NCI-H1092 treated with DMSO at 0.1 percent for 48 hours (cell line): ENCODE measurements around the gene DOCK9.

ENCODE experiments used
- DNase-seq: peaks from one replicate; lab custom pipeline; 2025; lab: John Stamatoyannopoulos, UW

Gene DOCK9

DNA sequence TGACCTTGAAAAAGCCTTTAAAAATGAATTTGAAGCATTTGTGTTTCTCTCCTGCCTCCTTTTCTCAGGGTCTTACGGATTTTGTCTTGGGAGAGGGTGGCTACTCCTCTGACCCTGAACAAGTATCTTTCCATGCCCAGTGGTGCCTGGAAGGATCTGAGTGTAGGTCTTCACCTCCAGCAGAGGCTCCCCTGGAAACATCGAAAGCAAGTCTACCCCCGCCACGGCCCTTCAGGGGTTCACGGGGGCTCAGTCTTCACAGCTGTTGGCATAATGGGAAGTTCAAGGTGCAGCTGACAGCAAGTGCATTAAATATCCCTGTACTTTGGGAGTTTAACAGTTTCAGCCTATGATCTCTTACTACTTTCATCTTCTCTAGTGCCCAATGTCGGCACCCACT lies 182.6 kb downstream of the DOCK9 start:
- no peak for DNase-seq

DNA sequence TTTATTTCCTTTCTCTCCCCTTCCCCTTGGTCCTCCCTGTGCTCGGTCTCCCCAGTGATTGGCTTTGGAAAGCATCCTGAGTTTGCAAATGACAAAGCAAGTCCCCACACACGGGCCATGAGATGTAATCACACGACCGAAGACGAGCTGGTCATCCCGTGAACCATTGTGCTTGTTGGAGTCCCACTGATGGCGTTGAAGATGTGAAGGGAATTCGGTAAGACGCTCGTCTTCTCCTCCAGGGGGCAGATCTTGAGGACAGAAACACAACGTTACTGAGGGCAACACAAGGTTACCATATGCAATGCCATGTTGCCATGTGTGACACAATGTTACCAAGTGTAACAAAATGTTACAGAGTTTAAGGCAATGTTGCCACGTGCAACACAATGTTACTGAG lies 183.4 kb downstream of the DOCK9 start:
- no peak for DNase-seq

GRCh38 chr13:98792785-98793495 lies 184.9 kb downstream of the DOCK9 start:
- DNase-seq, result no peak

DNA sequence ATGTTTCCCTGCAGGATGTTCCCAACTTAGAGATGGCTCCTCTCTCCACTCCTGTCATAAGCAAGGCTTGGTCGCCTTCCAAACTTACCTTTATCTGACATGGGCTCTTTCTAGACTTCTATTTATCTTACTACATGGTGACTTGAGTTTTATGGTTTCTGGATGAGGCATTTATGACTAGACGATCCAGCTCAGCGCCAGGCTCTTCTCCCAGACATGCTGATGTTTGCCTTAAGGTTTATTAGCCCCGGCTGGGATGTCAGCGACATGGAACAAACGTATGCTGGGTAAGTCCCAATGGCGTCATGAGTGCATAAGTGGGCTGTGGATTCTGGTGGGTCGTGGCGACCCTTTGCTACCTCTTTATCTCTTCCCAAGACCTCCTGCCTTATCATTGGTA lies 185.5 kb downstream of the DOCK9 start:
- no peak for DNase-seq

DNA sequence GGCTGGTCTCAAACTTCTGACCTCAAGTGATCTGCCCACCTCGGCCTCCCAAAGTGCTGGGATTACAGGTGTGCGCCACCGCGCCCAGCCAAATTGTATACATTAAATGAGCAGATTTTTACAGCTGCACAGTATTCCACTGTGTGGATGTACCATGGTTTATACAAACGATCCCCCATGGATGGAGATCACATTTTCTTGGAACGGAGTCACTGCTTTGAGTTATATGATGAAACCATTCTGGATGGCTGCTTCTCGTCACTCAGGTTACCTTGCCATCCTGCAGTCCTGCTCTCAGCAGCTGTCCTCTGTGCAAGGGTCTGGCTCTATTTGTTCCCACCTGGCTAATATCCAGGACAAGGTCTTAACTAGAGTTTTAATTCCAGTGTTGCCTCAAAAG lies 186.3 kb downstream of the DOCK9 start:
- DNase-seq, result no peak

DNA sequence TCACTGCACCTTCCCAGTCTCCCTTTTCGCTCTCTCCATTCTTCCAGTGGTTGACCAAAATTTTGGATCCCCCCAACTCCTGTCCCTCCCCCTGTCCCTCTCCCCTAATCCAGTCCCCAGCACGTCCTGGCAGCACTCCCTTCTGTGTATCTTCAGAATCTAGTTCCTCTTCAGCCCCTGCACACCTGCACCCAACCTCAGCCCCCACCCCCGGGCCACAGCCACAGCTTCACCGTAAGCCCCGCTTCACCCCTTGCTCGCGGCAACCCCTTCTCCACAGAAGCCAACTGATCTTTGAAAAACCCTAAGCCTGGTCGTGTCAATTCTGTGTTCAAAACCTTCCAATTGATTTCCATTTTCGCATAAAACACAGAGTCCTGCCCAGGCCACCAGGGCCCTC lies 189.9 kb downstream of the DOCK9 start:
- DNase-seq, result no peak

- no peak for DNase-seq
Measured at GRCh38 chr13:98787173-98787572, 190.7 kb downstream of the DOCK9 start.

DNA sequence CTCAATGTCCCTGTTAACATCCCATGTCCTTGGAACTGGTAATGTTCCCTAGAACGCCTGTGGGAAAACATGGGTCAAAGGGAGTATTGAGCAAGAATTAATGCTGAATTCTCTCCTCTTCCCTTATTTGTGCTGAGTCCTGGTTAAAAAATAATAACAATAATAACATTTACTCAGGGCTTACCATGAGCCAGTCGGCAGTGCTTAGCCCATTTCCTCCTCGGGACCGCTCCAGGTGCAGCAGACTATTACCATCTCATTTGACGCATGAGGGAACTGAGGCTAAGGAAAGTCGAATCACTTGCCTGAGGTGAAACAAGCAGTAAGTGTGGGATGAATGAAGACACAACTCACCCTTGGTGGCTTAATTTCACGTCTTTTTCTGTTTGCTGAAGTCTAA lies 191.8 kb downstream of the DOCK9 start:
- DNase-seq, result no peak

DNA sequence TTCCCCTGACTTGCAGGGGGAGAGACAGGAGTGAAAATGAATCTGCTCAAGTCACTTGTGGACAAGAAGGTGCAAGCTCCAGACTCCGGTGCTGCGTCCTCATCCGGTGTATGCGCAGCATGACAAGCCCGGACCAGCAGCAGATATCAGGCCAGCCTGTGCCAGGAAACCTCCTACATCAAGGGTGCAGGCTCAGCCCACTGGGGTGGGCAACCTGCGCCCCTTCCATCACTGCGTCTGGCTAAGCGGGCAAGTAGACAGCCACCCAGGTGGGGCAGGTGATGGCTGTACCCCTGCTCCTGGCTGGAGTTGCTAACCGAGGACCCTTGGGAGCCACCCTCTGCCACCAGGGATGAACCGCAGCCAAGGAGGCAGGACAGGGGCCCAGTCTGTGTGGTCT lies 192.5 kb downstream of the DOCK9 start:
- no peak for DNase-seq

- DNase-seq, result no peak
Measured at GRCh38 chr13:98784666-98785065, 193.2 kb downstream of the DOCK9 start.

- no peak for DNase-seq
Measured at GRCh38 chr13:98783856-98784478, 193.9 kb downstream of the DOCK9 start.

- DNase-seq, result no peak
Measured at GRCh38 chr13:98782654-98783053, 195.2 kb downstream of the DOCK9 start.

DNA sequence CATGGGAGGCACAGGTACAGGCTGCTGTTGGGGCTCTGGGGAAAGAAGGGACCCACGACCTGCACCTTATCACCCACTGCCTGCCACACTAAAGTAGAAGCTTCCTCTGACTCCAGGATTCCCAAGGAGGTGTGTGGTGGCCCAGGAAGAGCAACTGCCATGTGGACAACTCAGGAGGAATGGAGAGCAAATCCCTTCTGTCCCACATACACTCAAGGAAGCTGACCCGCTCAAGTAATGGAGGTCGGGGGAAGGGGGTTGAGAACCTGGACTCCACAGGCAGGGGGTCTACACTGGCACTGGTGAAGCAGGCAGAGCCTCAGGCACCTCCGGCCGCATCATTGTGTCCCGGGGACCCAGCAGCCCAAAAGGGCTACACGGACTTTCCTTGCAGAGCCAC lies 196.0 kb downstream of the DOCK9 start:
- DNase-seq, result no peak

- no peak for DNase-seq
Measured at GRCh38 chr13:98781470-98781869, 196.4 kb downstream of the DOCK9 start.

DNA sequence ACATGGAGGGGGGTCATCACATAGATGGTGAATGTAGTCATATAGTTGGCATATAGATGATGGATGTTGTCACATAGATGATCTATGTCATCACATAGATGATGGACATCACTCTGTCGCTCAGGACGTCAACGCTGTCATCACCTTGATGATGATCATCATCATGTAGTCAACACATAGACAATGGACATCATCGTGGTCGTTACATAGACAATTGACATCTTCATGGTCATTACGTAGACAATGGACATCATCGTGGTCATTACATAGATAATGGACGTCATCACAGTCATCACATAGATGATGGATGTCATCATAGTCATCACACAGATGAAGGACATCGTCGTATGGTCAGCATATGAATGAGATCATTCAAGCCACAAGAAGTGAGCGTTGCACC lies 196.8 kb downstream of the DOCK9 start:
- no peak for DNase-seq

GRCh38 chr13:98780451-98780850 lies 197.4 kb downstream of the DOCK9 start:
- no peak for DNase-seq

GRCh38 chr13:98779695-98780094 lies 198.2 kb downstream of the DOCK9 start:
- DNase-seq, result no peak

DNA sequence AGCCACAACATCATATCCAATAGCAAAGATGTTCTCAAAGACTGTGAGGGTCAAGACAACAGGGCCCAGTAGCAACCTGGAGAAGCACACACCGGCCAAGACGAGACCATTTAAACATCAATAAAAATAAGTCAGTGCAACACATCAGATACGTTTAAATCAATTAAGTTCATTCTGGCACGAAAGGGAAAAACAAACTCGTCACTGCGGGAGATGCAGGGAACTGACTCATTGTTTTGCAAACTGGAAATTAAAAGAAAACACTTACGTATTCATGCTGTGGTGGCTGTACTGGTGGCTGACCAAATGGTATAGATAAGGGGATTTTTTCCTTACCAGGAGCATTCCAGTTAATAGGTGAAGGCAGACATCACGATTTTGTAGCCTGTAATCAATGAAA lies 199.1 kb downstream of the DOCK9 start:
- no peak for DNase-seq

- DNase-seq, result no peak
Measured at GRCh38 chr13:98776644-98777043, 201.2 kb downstream of the DOCK9 start.

- DNase-seq, result no peak
Measured at GRCh38 chr13:98775844-98776598, 201.8 kb downstream of the DOCK9 start.

DNA sequence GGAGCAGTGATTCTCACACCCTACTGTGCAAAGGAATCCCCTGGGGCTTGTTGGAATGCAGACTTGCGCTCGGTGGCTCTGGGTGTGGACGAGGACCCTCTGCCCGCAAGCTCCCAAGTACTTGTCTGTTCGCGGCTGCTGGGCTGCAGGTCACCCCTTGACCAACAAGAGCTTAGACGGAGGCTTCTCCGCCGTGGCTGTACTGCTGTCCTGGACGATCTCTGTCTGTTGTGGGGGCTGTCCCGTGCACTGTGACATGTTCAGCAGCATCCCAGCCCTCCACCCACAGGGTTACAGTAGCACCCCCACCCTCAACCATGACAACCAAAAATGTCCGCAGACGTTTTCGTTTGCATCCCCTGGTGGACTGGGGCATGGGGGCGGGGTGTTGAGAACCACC lies 202.5 kb downstream of the DOCK9 start:
- DNase-seq, result no peak

- no peak for DNase-seq
Measured at GRCh38 chr13:98774776-98775175, 203.1 kb downstream of the DOCK9 start.

DNA sequence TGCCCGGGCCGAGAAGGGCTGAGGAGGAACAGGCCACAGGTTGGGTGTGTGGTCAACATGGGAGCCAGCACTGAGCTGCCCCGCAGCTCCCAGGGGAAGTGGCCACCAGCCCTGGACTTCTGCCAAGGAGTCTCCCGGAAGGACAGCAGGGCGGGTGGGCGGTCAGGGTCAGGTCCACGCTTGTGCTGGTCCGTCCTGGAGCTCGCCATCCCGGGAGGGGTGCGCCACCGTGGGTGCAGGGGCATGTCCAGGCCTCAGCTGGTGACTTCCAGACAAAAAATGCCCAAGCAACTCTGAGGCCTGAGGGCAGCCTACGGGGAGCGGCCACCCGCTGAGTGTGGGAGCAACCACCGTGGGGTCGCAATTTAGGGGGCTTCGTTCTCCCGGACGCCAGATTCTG lies 203.9 kb downstream of the DOCK9 start:
- DNase-seq, result no peak
